ENCODE data around the gene FCN1. TPM values are rescaled to one million over a fixed set of nuclear protein-coding genes. Genes with fewer than 3 reads are reported as not detected.

FCN1 gene
- total RNA-seq, 3 donors from 2014 or later = 0.44 to 5.1 (median 2.9) TPM

DNA sequence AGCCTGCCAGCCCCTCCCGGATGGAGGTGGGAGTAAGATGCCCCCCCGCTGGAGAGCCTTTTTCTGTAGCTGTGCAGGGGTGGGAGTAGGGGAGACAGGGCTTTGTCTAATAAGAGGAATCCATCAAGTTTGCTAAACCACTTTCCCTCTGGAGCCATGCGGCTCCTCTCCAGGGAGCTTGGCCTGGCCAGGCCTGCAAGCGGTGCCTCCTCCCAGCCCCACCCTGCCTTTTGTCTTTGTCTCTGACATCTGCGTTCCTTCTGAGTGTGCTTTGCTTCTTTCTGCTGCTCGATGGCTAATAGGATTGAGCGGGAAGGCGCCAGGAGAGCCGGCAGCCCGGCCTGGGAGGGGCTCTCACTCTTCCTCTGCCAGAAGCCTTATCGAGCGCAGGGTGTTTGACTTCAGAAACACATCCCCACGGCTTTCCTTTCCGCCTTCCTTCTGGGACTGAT, 26.7 kb upstream of the FCN1 start:
- TF ChIP-seq, protein P1, sequence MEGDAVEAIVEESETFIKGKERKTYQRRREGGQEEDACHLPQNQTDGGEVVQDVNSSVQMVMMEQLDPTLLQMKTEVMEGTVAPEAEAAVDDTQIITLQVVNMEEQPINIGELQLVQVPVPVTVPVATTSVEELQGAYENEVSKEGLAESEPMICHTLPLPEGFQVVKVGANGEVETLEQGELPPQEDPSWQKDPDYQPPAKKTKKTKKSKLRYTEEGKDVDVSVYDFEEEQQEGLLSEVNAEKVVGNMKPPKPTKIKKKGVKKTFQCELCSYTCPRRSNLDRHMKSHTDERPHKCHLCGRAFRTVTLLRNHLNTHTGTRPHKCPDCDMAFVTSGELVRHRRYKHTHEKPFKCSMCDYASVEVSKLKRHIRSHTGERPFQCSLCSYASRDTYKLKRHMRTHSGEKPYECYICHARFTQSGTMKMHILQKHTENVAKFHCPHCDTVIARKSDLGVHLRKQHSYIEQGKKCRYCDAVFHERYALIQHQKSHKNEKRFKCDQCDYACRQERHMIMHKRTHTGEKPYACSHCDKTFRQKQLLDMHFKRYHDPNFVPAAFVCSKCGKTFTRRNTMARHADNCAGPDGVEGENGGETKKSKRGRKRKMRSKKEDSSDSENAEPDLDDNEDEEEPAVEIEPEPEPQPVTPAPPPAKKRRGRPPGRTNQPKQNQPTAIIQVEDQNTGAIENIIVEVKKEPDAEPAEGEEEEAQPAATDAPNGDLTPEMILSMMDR (IDR thresholded peaks at IDR 0.05) = no peak
- TF ChIP-seq POLR2AphosphoS5 (IDR thresholded peaks at IDR 0.05) (no peak), POLR2A (IDR thresholded peaks at IDR 0.05) (no peak)
- no peak for DNase-seq (ENCODE audit: low spot score in 2 of 2)
- peak overlapping the region in 1 of 2 donors; percentile 38 for H3K27ac ChIP-seq

GRCh38 chr9:134943836-134944235, 26.1 kb upstream of the FCN1 start:
- peaks cover 0 to 7% of the 10 kb centered on the region in 2 donors for H3K4me1 ChIP-seq
- peak overlapping the region in 1 of 2 donors; percentile 38 for H3K27ac ChIP-seq
- intact Hi-C loops (cut with DNase I; ENCODE audit: low total_unique reads) = no loop called here
- H3K4me3 ChIP-seq = no peak overlapping the region
- no peaks in the 10 kb centered on the region for H3K9me3 ChIP-seq
- H3K27me3 ChIP-seq = peaks cover 0 to 68% of the 10 kb centered on the region in 2 donors
- H3K36me3 ChIP-seq = no peaks in the 10 kb centered on the region
- DNase-seq (ENCODE audit: low spot score in 2 of 2) = no peak
- TF ChIP-seq, protein P1 (IDR thresholded peaks at IDR 0.05) = no peak
- TF ChIP-seq POLR2A (IDR thresholded peaks at IDR 0.05) (no peak), POLR2AphosphoS5 (IDR thresholded peaks at IDR 0.05) (no peak)

More for the DNA sequence above, 26.7 kb upstream of the FCN1 start:
- intact Hi-C loops (cut with DNase I; ENCODE audit: low total_unique reads) = no loop called here
- no peaks in the 10 kb centered on the region for H3K36me3 ChIP-seq
- peaks cover 0 to 68% of the 10 kb centered on the region in 2 donors for H3K27me3 ChIP-seq
- peaks cover 0 to 7% of the 10 kb centered on the region in 2 donors for H3K4me1 ChIP-seq
- H3K9me3 ChIP-seq = no peaks in the 10 kb centered on the region
- H3K4me3 ChIP-seq = peak overlapping the region in 1 of 3 donors; percentile 7

GRCh38 chr9:134943411-134943810, 25.7 kb upstream of the FCN1 start:
- peaks cover 0 to 7% of the 10 kb centered on the region in 2 donors for H3K4me1 ChIP-seq
- DNase-seq (ENCODE audit: low spot score in 2 of 2) = no peak
- intact Hi-C loops (cut with DNase I; ENCODE audit: low total_unique reads) = no loop called here
- peaks cover 0 to 72% of the 10 kb centered on the region in 2 donors for H3K27me3 ChIP-seq
- H3K4me3 ChIP-seq = no peak overlapping the region
- H3K9me3 ChIP-seq = no peaks in the 10 kb centered on the region
- H3K27ac ChIP-seq = no peak overlapping the region
- no peaks in the 10 kb centered on the region for H3K36me3 ChIP-seq
- TF ChIP-seq, protein P1 (IDR thresholded peaks at IDR 0.05) = no peak
- TF ChIP-seq POLR2AphosphoS5 (IDR thresholded peaks at IDR 0.05) = no peak
- TF ChIP-seq POLR2A (IDR thresholded peaks at IDR 0.05) = no peak

- no peak for TF ChIP-seq POLR2A (IDR thresholded peaks at IDR 0.05)
- TF ChIP-seq POLR2AphosphoS5 (IDR thresholded peaks at IDR 0.05) = no peak
- TF ChIP-seq, protein P1 (IDR thresholded peaks at IDR 0.05) = no peak
- intact Hi-C loops (cut with DNase I; ENCODE audit: low total_unique reads) = no loop called here
- DNase-seq (ENCODE audit: low spot score in 2 of 2) = no peak
- peaks cover 0 to 7% of the 10 kb centered on the region in 2 donors for H3K4me1 ChIP-seq
- H3K9me3 ChIP-seq = no peaks in the 10 kb centered on the region
- H3K4me3 ChIP-seq = peak overlapping the region in 1 of 3 donors; percentile 51
- H3K27me3 ChIP-seq = peaks cover 0 to 67% of the 10 kb centered on the region in 2 donors
- no peak overlapping the region for H3K27ac ChIP-seq
- H3K36me3 ChIP-seq = no peaks in the 10 kb centered on the region
Measured at GRCh38 chr9:134942788-134943184, 25.1 kb upstream of the FCN1 start.

GRCh38 chr9:134942011-134942787, 24.5 kb upstream of the FCN1 start:
- intact Hi-C loops (cut with DNase I; ENCODE audit: low total_unique reads) = no loop called here
- TF ChIP-seq POLR2AphosphoS5 (IDR thresholded peaks at IDR 0.05) (no peak), POLR2A (IDR thresholded peaks at IDR 0.05) (no peak)
- TF ChIP-seq, protein P1 (IDR thresholded peaks at IDR 0.05) = no peak
- Histone ChIP-seq H3K36me3 (no peaks in the 10 kb centered on the region), H3K9me3 (no peaks in the 10 kb centered on the region), H3K27ac (no peak overlapping the region), H3K4me1 (peaks cover 0 to 7% of the 10 kb centered on the region in 2 donors), H3K27me3 (peaks cover 0 to 61% of the 10 kb centered on the region in 2 donors), H3K4me3 (peak overlapping the region in 1 of 3 donors; percentile 51)
- no peak for DNase-seq (ENCODE audit: low spot score in 2 of 2)

Measured in breast epithelium (tissue), 4 donors.